Central memory CD8-positive, alpha-beta T cell (primary cell): ENCODE results near the gene RUFY3.
A peak's percentile ranks its signal among the peaks of the same experiment; 100 is the strongest.
"Not testable (repeated sequence)": the region's sequence is repeated elsewhere in the genome, so short reads cannot be mapped to it uniquely, and the experiment has no call there.

Source experiments
- ATAC-seq: fragments of 150-1000 bp; cut with Tn5 transposase; replicated peaks from 2 replicates; pipeline ENCODE4 v1.10.0; 2022; ENCODE audit warnings: mild to moderate bottlenecking, moderate FRiP score, moderate number of reproducible peaks; ENCODE audit not compliant: poor library complexity, severe bottlenecking; ENCODE audit errors: extremely low read depth
- DNase-seq, 2 donors: peaks; one replicate each; pipeline ENCODE4 v3.0.0; 2021; ENCODE audit warnings: low spot score in 2 of 2
- H3K27ac Mint-ChIP-seq: one replicate; pipeline ENCODE4 v1.8.0; 2022; ENCODE audit warnings: low read depth, mild to moderate bottlenecking, moderate library complexity, mixed read lengths
- H3K27me3 Mint-ChIP-seq: one replicate; pipeline ENCODE4 v1.8.0; 2022; ENCODE audit warnings: mixed read lengths
- H3K36me3 Mint-ChIP-seq: one replicate; pipeline ENCODE4 v1.8.0; 2022; ENCODE audit warnings: mild to moderate bottlenecking, moderate library complexity, mixed read lengths; ENCODE audit not compliant: insufficient read depth
- H3K4me1 Mint-ChIP-seq: one replicate; pipeline ENCODE4 v1.8.0; 2022; ENCODE audit warnings: mixed read lengths
- H3K4me3 Mint-ChIP-seq: one replicate; pipeline ENCODE4 v1.8.0; 2022; ENCODE audit warnings: mild to moderate bottlenecking, moderate library complexity, mixed read lengths
- H3K9me3 Mint-ChIP-seq: one replicate; pipeline ENCODE4 v1.8.0; 2022; ENCODE audit warnings: mixed read lengths

The RUFY3 gene

GRCh38 chr4:70752236-70752635 lies 30.5 kb downstream of the RUFY3 start:
- Mint-ChIP-seq H3K4me3 (no peak overlapping the region), H3K27ac (no peak overlapping the region), H3K9me3 (no peaks in the 10 kb centered on the region), H3K27me3 (no peaks in the 10 kb centered on the region), H3K36me3 (no peaks in the 10 kb centered on the region), H3K4me1 (peaks cover 17% of the 10 kb centered on the region)
- no peak for ATAC-seq
- no peak for DNase-seq

GRCh38 chr4:70753630-70754029 lies 31.9 kb downstream of the RUFY3 start:
- peaks cover 17% of the 10 kb centered on the region for H3K4me1 Mint-ChIP-seq
- no peaks in the 10 kb centered on the region for H3K27me3 Mint-ChIP-seq
- no peak for DNase-seq
- H3K27ac Mint-ChIP-seq: no peak overlapping the region
- H3K4me3 Mint-ChIP-seq: no peak overlapping the region
- H3K36me3 Mint-ChIP-seq: no peaks in the 10 kb centered on the region
- H3K9me3 Mint-ChIP-seq: no peaks in the 10 kb centered on the region
- ATAC-seq: no peak

- ATAC-seq (no peak), DNase-seq (no peak)
- Mint-ChIP-seq H3K36me3 (peaks cover 3% of the 10 kb centered on the region), H3K27ac (no peak overlapping the region), H3K4me1 (peaks cover 24% of the 10 kb centered on the region), H3K4me3 (no peak overlapping the region), H3K27me3 (no peaks in the 10 kb centered on the region), H3K9me3 (no peaks in the 10 kb centered on the region)
Observed at GRCh38 chr4:70754470-70754869, 32.7 kb downstream of the RUFY3 start.

- H3K4me3 Mint-ChIP-seq: no peak overlapping the region
- H3K4me1 Mint-ChIP-seq: peaks cover 28% of the 10 kb centered on the region
- H3K27ac Mint-ChIP-seq: no peak overlapping the region
- H3K9me3 Mint-ChIP-seq: no peaks in the 10 kb centered on the region
- H3K36me3 Mint-ChIP-seq: peaks cover 3% of the 10 kb centered on the region
- no peaks in the 10 kb centered on the region for H3K27me3 Mint-ChIP-seq
- ATAC-seq: no peak
- DNase-seq: no peak
Observed at GRCh38 chr4:70754990-70755688, 33.4 kb downstream of the RUFY3 start.

GRCh38 chr4:70759126-70759525 lies 37.4 kb downstream of the RUFY3 start:
- Mint-ChIP-seq H3K4me1 (peaks cover 14% of the 10 kb centered on the region), H3K27me3 (no peaks in the 10 kb centered on the region), H3K4me3 (peak overlapping the region; percentile 42), H3K9me3 (no peaks in the 10 kb centered on the region), H3K27ac (no peak overlapping the region), H3K36me3 (peaks cover 5% of the 10 kb centered on the region)
- DNase-seq (no peak), ATAC-seq (no peak)

- H3K27me3 Mint-ChIP-seq: no peaks in the 10 kb centered on the region
- peaks cover 6% of the 10 kb centered on the region for H3K36me3 Mint-ChIP-seq
- no peaks in the 10 kb centered on the region for H3K9me3 Mint-ChIP-seq
- ATAC-seq (peak; percentile 28), DNase-seq (no peak)
- H3K4me3 Mint-ChIP-seq: peak overlapping the region; percentile 42
- H3K27ac Mint-ChIP-seq: no peak overlapping the region
- H3K4me1 Mint-ChIP-seq: peaks cover 14% of the 10 kb centered on the region
Observed at GRCh38 chr4:70759627-70760026, 37.9 kb downstream of the RUFY3 start.

- H3K4me3 Mint-ChIP-seq: no peak overlapping the region
- DNase-seq (no peak), ATAC-seq (no peak)
- H3K27me3 Mint-ChIP-seq: no peaks in the 10 kb centered on the region
- peaks cover 9% of the 10 kb centered on the region for H3K36me3 Mint-ChIP-seq
- no peaks in the 10 kb centered on the region for H3K9me3 Mint-ChIP-seq
- peaks cover 14% of the 10 kb centered on the region for H3K4me1 Mint-ChIP-seq
- H3K27ac Mint-ChIP-seq: no peak overlapping the region
Observed at GRCh38 chr4:70760662-70761061, 38.9 kb downstream of the RUFY3 start.

- no peaks in the 10 kb centered on the region for H3K9me3 Mint-ChIP-seq
- H3K4me1 Mint-ChIP-seq: peaks cover 14% of the 10 kb centered on the region
- H3K27me3 Mint-ChIP-seq: no peaks in the 10 kb centered on the region
- H3K4me3 Mint-ChIP-seq: no peak overlapping the region
- DNase-seq (no peak), ATAC-seq (no peak)
- H3K27ac Mint-ChIP-seq: no peak overlapping the region
- peaks cover 12% of the 10 kb centered on the region for H3K36me3 Mint-ChIP-seq
Observed at GRCh38 chr4:70761276-70761816, 39.6 kb downstream of the RUFY3 start.

- H3K4me1 Mint-ChIP-seq: no peaks in the 10 kb centered on the region
- ATAC-seq (no peak), DNase-seq (no peak)
- no peak overlapping the region for H3K4me3 Mint-ChIP-seq
- H3K9me3 Mint-ChIP-seq: no peaks in the 10 kb centered on the region
- no peak overlapping the region for H3K27ac Mint-ChIP-seq
- H3K36me3 Mint-ChIP-seq: peaks cover 13% of the 10 kb centered on the region
- H3K27me3 Mint-ChIP-seq: no peaks in the 10 kb centered on the region
Observed at GRCh38 chr4:70765368-70765767, 43.6 kb downstream of the RUFY3 start.

- no peak for ATAC-seq
- Mint-ChIP-seq H3K4me3 (no peak overlapping the region), H3K4me1 (no peaks in the 10 kb centered on the region), H3K27me3 (no peaks in the 10 kb centered on the region), H3K27ac (no peak overlapping the region), H3K9me3 (no peaks in the 10 kb centered on the region), H3K36me3 (peaks cover 15% of the 10 kb centered on the region)
- no peak for DNase-seq
Observed at GRCh38 chr4:70768301-70768948, 46.7 kb downstream of the RUFY3 start.

GRCh38 chr4:70769396-70769795 lies 47.6 kb downstream of the RUFY3 start:
- H3K4me3 Mint-ChIP-seq, H3K27ac Mint-ChIP-seq, H3K4me1 Mint-ChIP-seq, DNase-seq, H3K9me3 Mint-ChIP-seq, ATAC-seq, H3K27me3 Mint-ChIP-seq: not testable (repeated sequence)
- peaks cover 13% of the 10 kb centered on the region for H3K36me3 Mint-ChIP-seq

GRCh38 chr4:70772929-70773555 lies 51.3 kb downstream of the RUFY3 start:
- Mint-ChIP-seq H3K4me1 (no peaks in the 10 kb centered on the region), H3K27me3 (no peaks in the 10 kb centered on the region), H3K4me3 (no peak overlapping the region), H3K36me3 (peaks cover 6% of the 10 kb centered on the region), H3K27ac (no peak overlapping the region), H3K9me3 (no peaks in the 10 kb centered on the region)
- DNase-seq (no peak), ATAC-seq (no peak)
